Measurements from ENCODE around the gene TBX18.

TBX18 gene

DNA sequence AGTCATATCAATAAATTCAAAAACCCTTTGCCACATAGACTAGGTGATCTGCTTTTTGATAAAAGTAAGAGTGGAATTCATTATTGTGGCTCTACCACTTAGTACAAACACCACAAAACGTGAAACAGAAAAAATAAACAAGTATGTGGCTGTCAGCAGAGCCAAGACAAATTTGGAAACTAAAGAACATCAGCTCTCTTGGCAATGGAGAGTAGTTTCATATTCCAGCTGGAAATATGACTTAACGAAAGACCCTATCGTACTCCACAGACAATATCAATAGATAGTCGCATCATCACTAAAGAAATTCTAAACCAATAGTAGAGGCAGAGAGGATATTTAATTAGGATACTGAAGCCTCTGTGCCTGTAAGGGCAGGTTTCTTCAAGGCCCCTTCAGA, 20.8 kb downstream of the TBX18 start:
- DNase-seq = no peak

DNA sequence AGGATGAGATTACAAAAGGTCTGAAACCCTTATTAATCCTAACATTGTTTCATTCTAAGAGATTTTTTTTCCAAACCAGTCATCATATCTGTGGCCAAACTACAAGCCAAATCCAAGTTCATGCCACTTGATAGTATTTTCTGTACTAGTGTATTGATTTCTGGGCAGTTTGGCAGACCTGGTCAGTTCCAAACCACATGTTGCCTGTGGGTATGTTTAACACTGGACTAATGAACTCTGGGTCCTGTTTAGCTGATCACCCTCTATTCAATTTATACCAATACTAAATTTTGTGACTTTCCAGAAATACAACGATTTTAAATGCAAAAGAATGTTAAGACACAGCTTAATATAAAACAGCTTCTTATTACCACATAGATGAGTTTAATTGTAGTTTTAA, 24.0 kb downstream of the TBX18 start:
- DNase-seq = no peak

GRCh38 chr6:84739866-84740208, 24.6 kb downstream of the TBX18 start:
- no peak for DNase-seq

DNA sequence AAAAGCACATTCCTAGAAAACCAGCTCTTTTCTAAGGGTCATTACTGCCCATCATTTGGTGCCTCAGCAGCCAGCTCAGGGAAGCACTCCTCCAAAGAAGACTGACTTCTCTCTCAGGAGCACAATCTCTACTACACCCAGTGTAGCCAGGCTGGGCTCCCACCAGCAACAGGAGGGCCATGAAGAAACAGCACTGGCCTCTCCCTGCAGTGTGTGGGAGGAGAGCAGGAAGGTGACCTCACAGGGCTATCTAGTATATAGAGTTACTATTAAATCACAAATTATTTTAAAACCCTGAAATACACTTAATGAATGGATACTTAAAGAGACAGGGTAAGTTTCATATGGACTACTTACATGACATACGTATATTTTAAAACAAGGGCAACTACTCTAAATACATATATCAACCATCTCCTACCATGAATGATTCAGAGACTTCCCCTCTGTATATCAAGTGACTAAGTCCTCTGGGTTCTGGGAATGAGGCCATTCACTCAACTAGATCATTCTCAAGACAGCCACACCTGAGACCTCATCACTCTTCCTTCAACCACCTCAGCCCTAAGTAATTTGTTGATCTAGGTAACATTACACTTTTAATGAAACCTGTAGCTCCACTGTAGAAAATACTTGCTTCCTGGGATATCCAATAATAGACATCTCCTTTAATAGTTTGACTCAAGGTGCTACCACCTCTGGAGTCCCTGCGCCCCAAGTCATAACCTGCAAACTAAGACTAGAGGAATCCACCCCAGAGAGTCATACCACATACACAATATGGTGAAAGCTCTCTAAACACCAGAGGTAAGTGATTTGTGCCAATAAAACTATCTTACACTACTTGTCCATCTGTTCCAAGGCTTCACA, 25.2 kb downstream of the TBX18 start:
- DNase-seq = no peak

DNA sequence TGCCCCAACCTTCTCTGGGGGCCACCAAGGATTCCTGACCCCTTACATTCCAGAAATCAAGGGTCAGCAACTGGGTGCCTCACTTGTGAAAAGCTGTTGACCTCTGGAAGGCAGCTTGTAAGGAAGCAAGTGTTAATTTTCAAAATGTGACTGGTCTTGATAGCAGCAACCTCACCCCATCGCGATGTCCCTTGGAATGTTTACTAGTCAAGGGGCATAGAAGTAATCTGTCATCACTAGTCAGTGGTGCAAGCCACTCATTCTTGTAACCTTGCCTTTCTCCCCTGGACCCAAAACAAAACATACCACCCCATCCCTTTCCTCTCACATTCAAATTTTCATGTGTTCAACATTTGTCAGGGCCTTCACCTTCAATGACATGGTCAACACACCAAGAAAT, 30.5 kb downstream of the TBX18 start:
- no peak for DNase-seq

GRCh38 chr6:84731901-84732300, 32.5 kb downstream of the TBX18 start:
- DNase-seq = no peak

DNA sequence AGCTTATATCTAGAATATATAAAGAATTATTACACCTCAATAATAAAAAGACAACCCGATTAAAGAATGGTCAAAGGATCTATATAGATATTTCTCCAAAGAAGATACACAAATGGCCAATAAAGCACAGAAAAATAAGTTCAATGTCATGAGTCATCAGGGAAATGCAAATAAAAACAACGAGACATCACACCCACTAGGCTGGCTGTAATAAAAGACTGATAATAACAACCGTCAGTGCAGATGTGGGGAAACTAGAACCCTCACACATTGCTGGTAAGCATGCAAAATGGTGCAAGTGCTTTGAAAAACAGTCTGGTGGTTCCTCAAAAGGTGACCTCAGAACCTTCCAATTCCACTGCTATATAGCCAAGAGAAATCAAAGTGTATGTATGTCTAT, 33.0 kb downstream of the TBX18 start:
- DNase-seq = no peak

DNA sequence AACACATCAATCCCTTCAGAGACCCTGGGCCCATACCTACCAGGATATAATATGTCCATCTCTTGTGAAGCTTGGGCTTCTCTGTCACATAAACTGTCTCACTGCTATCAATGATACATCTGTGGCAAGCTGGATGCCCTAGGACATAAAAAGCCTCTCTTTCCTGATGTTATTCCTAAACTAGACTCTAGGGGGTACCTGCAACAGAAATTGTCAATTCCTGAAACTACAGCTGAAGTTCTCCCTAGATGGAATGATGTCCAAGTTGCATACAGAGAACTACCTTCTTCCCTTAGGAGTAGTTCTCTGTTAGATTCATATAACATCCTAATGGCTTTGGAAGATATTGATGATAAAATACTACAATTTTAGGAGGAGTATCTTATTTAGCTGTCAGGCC, 35.8 kb downstream of the TBX18 start:
- DNase-seq = no peak

- no peak for DNase-seq
These were observed 45.2 kb downstream of the TBX18 start for GRCh38 chr6:84719152-84719551.

GRCh38 chr6:84718038-84718955, 46.1 kb downstream of the TBX18 start:
- no peak for DNase-seq

DNA sequence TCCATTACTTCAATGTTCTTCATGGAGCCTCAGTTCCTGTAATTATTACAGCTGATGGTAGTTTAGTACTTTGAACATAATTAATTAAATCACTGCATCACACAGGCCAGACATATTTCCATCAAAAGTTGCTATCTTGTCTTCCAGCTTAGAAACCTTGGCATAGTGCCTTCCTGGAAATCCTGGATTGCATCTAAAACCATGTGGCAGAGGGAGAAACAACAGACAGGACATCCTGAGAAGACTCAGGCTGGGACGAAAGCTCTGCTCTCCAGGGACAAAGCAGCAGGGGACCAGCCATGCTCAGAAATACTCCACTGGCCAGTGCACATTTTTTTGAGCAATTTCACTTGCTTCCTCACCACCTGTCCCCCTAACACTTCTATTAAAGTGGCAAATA, 55.3 kb downstream of the TBX18 start:
- no peak for DNase-seq

- no peak for DNase-seq
These were observed 57.2 kb downstream of the TBX18 start for GRCh38 chr6:84707171-84707570.

- no peak for DNase-seq
These were observed 68.2 kb downstream of the TBX18 start for GRCh38 chr6:84696166-84696565.

GRCh38 chr6:84691978-84692623, 72.3 kb downstream of the TBX18 start:
- no peak for DNase-seq

DNA sequence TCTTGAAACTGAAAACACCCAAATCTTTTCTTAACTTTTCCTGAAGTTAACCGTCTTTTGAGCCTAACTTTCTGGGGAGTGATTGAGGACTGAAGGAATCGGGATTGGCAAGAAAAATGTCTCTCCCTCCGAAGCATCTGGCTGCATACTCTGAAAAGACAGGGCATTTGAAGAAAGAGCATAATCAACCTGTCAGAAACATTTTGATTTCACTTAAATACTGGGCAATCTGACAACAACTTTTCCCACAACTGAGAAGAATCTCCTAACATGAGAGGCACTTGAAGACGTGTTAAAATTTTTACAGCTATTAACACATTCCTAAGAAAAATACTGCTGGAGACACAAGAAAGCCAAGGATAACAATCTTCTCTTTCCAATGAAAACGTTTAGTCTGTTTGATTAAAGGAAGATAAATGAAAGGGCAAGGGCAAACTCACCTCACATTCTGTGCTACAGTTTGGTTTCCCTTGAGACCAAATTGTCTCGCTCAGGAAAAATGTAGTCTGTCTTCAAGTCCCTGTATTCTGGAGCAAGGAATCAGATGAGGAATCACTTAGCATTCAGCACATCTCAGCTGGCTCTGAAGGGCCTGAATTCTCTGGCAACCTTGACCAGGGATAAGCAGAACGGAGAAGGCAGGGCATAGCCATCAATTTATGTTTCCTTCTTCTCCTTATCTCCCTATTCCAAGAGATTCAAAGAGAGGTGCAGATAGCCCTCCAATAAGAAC, 76.1 kb downstream of the TBX18 start:
- no peak for DNase-seq

DNA sequence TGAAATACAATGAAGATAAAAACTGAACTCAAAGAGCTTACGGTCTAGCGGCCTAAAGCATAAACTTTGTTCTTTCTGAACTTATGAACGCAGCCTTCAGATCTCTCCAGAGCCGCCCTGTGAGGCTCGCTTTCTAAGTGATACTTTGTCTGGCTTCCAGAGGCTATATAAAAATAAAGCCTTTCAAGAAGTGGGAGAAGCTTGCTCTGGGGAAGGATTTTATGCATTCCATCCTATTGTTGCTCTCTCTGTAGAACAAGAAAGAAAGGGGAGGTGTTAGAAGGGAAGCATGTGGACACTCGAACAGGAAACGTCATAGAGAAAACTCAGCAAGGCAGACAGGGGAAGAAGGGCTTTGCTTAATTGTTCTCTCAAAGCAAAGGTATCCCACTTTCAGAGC, 77.0 kb downstream of the TBX18 start:
- no peak for DNase-seq

DNA sequence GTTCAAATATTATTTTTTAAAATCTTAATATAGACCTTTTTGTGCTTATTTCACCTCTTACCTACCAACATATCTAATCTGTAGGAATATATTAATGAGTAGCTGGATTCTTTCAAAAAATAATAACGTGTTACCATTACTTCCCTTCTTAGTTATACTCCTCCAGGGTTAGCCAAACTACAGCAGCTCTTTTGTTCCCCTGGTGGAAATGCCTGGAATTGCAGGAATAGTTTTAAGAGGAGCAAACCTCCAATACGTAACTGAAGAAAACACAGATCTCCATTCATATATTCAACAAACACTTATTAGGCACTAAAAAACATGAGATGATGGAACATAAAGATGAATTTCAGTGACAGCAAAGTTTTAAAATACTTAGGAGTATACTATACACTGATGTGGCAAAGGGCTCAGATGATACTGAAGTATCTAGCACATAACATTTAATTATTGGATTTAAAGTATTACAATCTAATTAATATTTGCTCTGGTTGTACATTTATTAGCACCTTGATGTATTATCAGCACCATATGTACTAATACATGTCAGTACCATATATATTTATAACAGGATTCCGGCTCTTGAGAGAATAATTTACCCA, 78.3 kb downstream of the TBX18 start:
- no peak for DNase-seq

DNA sequence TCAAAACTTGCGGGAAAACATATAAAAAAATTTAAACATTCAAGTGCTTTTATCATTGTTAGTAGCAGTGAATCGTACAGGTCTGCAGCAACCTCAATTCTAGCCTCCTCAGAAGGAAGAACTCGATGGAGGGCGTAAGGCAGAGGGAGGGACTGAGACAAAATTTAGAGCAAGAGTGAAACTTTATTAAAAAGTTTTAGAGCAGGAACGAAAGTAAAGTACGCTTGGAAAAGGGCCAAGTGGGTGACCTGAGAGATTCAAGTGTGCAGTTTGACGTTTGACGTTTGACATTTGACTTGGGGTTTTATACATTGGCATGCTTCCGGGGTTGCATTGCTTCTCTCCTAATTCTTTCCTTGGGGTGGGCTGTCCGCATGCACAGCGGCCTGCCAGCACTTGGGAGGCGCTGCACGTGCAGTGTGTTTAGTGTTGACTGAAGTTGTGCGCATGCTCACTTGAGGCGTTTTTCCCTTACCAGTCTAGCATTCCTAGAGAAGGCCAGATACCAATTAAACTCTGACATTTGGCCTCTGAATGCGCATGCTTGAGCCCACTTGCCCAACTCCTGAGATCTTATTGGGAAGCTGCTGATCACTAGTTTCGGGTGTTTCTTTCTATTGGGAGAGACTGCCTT, 82.6 kb downstream of the TBX18 start:
- no peak for DNase-seq

DNA sequence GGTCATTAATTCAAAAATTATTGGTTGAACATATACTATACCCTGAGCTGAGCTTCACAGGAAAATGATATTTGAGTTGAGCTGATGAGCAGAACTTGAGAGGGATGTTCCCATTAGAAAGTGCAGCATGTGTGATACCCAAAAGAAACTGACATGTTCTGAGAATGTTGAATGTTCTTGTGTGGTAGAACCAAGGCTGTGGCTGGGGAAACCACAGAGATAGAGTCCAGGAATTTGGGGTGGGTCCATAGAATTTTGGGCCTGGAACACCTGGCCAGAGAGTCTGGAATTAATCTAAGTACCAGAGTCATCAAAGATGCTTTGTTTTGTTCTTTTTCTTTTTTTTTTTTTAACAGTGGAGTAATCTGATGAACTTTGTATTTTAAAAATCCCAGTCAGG, 88.7 kb downstream of the TBX18 start:
- no peak for DNase-seq

DNA sequence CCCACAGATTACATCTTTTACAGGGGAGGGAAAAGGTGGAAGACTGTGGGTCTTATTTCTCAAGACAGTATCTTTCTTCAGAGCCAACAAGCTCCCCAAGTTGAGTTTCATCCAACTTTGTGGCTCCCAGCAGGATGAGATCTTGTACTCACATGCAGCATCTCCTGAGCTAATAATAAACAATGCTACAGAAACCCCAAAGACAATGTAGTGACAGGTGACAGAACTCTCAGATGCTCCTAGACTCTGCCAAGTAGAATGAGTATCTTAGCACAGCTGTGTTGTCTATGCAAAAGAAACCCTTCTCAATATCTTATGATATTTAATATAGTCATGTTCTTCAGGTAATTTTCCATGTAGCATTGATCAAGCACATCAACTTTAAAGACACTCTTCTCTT, 90.0 kb downstream of the TBX18 start:
- DNase-seq = no peak

- DNase-seq = no peak
These were observed 93.2 kb downstream of the TBX18 start for GRCh38 chr6:84671183-84671582.

DNA sequence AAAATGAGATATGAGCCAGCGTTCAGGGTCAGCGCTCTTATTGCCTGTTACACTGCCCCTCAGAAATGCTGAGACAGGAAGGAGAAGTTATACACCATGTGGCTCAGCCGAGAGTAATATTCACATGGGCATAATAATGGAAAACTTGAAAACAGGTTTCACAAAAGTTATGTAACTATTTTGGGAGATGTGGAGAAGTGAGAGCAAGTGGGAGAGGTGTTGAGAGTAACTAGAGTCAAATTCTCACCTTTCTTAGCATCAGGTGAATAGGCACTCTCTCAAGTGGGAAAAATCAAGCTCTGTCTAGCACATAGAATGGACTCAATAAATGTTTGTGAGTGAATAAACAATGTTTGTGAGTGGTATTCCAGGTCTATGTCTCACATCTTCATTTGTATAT, 94.5 kb downstream of the TBX18 start:
- no peak for DNase-seq

All from amniotic stem cell (primary cell).